Stimulated activated CD4-positive, alpha-beta T cell treated with anti-CD3 and anti-CD28 coated beads, Interleukin-15, amount 100 ng/mL, for 24 hours (primary cell): Measurements from ENCODE around the gene ADAMTS9.

Experiments used
- DNase-seq: peaks from one replicate; pipeline ENCODE4 v3.0.0-alpha.2; 2020

ADAMTS9 gene

GRCh38 chr3:64530434-64531049 lies 157.3 kb downstream of the ADAMTS9 start:
- peak; percentile 48 for DNase-seq

- no peak for DNase-seq
Measured at GRCh38 chr3:64523324-64523723, 164.5 kb downstream of the ADAMTS9 start.

- no peak for DNase-seq
Measured at GRCh38 chr3:64520334-64520733, 167.5 kb downstream of the ADAMTS9 start.

GRCh38 chr3:64518950-64519349 lies 168.8 kb downstream of the ADAMTS9 start:
- no peak for DNase-seq

- DNase-seq: no peak
Measured at GRCh38 chr3:64518496-64518895, 169.3 kb downstream of the ADAMTS9 start.

GRCh38 chr3:64514889-64515288 lies 172.9 kb downstream of the ADAMTS9 start:
- no peak for DNase-seq

GRCh38 chr3:64509206-64509605 lies 178.6 kb downstream of the ADAMTS9 start:
- no peak for DNase-seq

GRCh38 chr3:64508140-64508539 lies 179.7 kb downstream of the ADAMTS9 start:
- no peak for DNase-seq

GRCh38 chr3:64506255-64506654 lies 181.5 kb downstream of the ADAMTS9 start:
- no peak for DNase-seq

- DNase-seq: no peak
Measured at GRCh38 chr3:64505419-64505818, 182.4 kb downstream of the ADAMTS9 start.

- DNase-seq: no peak
Measured at GRCh38 chr3:64502284-64502683, 185.5 kb downstream of the ADAMTS9 start.

GRCh38 chr3:64501298-64501906 lies 186.4 kb downstream of the ADAMTS9 start:
- DNase-seq: no peak

- no peak for DNase-seq
Measured at GRCh38 chr3:64496786-64497490, 190.9 kb downstream of the ADAMTS9 start.

GRCh38 chr3:64495781-64496334 lies 191.9 kb downstream of the ADAMTS9 start:
- no peak for DNase-seq

- DNase-seq: no peak
Measured at GRCh38 chr3:64495121-64495780, 192.5 kb downstream of the ADAMTS9 start.

GRCh38 chr3:64494526-64494925 lies 193.3 kb downstream of the ADAMTS9 start:
- no peak for DNase-seq

- no peak for DNase-seq
Measured at GRCh38 chr3:64493149-64493548, 194.7 kb downstream of the ADAMTS9 start.

GRCh38 chr3:64491843-64492242 lies 196.0 kb downstream of the ADAMTS9 start:
- DNase-seq: no peak

- DNase-seq: no peak
Measured at GRCh38 chr3:64490180-64490724, 197.5 kb downstream of the ADAMTS9 start.

GRCh38 chr3:64489361-64490044 lies 198.3 kb downstream of the ADAMTS9 start:
- DNase-seq: peak; percentile 2

GRCh38 chr3:64488939-64489338 lies 198.9 kb downstream of the ADAMTS9 start:
- DNase-seq: no peak

- peak; percentile 81 for DNase-seq
Measured at GRCh38 chr3:64484289-64484992, 203.4 kb downstream of the ADAMTS9 start.
